ENCODE results near the gene KLHL26. TPM values are rescaled to one million over a fixed set of nuclear protein-coding genes. Genes with fewer than 3 reads are reported as not detected.
A peak's percentile ranks its signal among the peaks of the same experiment; 100 is the strongest.

Gene KLHL26
- total and polyA plus RNA-seq, 9 of the 15 experiments (the other 6 are each of a cell fraction or from before 2014, with no cell fraction given): 0.13 to 13.3 (median 1.4) TPM

DNA sequence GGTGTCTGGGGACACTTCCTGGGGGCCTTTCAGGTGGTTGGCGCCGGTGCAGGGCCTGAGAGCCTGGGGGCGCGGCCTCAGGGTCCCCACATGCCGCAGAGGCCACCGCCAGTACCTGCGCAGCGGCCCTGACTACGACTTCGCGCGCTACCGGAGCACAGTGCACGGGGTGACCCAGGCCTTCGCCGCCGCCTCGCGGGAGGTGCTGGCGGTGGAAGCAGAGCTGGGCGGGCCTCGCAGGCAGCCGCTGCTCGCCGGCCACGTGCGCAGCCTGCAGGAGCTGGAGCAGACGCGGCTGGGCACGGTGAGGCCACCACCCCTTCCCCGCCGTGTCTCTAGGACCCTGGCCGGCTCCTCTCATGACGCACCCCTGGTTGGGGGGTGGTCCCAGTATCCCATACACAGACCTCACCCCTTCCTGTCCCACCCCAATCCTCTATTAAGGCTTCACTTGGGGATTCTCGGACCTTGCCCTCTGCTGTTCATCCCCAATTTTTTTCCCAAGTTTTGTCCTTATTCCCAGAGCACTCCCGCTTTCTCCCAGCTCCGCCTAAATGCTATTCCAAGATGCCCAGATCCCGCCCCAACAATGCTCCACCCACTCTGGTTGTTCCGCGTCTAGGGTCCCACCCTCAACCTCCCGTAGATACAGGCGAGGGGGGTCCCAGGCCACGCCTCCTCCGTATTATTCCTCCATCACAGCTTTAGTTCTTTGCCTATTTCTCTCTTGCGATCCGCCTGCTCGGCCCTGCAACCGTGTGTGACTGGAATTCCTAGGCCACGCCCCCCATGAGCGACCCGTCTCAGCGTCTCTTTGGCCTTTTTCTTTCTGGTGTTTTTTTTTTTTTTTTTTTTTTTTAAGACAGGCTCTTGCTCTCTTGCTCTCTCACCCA is 47.2 kb upstream of the KLHL26 start (continued):
- TF ChIP-seq ELF1 (tag; IDR thresholded peaks at IDR 0.05) (peak; percentile 28; the same call in 1 of the 2 replicates), SMARCA4 (IDR thresholded peaks at IDR 0.05) (no peak), MNT (conservative IDR thresholded peaks at IDR 0.05) (peak; percentile 95 to 97), ZNF511 (CRISPR knock-in tag; IDR thresholded peaks at IDR 0.05) (peak; percentile 95; the same call in 1 of the 2 replicates), MEF2A (IDR thresholded peaks at IDR 0.05; ENCODE audit: control insufficient read depth, low read depth, low read length) (no peak), ZNF133 (CRISPR knock-in tag; IDR thresholded peaks at IDR 0.05) (no peak), STAT6 (CRISPR knock-in tag; IDR thresholded peaks at IDR 0.05) (0 out of 2 replicates have a peak, but pooled peaks have one; percentile 73), ZNF184 (CRISPR knock-in tag; IDR thresholded peaks at IDR 0.05) (no peak), GATA2 (CRISPR knock-in tag; IDR thresholded peaks at IDR 0.05) (no peak), ZNF436 (CRISPR knock-in tag; IDR thresholded peaks at IDR 0.05) (no peak)
- TF ChIP-seq, protein P1, sequence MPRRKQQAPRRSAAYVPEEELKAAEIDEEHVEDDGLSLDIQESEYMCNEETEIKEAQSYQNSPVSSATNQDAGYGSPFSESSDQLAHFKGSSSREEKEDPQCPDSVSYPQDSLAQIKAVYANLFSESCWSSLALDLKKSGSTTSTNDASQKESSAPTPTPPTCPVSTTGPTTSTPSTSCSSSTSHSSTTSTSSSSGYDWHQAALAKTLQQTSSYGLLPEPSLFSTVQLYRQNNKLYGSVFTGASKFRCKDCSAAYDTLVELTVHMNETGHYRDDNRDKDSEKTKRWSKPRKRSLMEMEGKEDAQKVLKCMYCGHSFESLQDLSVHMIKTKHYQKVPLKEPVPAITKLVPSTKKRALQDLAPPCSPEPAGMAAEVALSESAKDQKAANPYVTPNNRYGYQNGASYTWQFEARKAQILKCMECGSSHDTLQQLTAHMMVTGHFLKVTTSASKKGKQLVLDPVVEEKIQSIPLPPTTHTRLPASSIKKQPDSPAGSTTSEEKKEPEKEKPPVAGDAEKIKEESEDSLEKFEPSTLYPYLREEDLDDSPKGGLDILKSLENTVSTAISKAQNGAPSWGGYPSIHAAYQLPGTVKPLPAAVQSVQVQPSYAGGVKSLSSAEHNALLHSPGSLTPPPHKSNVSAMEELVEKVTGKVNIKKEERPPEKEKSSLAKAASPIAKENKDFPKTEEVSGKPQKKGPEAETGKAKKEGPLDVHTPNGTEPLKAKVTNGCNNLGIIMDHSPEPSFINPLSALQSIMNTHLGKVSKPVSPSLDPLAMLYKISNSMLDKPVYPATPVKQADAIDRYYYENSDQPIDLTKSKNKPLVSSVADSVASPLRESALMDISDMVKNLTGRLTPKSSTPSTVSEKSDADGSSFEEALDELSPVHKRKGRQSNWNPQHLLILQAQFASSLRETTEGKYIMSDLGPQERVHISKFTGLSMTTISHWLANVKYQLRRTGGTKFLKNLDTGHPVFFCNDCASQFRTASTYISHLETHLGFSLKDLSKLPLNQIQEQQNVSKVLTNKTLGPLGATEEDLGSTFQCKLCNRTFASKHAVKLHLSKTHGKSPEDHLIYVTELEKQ (CRISPR knock-in tag; IDR thresholded peaks at IDR 0.05): no peak
- TF ChIP-seq, protein P2, sequence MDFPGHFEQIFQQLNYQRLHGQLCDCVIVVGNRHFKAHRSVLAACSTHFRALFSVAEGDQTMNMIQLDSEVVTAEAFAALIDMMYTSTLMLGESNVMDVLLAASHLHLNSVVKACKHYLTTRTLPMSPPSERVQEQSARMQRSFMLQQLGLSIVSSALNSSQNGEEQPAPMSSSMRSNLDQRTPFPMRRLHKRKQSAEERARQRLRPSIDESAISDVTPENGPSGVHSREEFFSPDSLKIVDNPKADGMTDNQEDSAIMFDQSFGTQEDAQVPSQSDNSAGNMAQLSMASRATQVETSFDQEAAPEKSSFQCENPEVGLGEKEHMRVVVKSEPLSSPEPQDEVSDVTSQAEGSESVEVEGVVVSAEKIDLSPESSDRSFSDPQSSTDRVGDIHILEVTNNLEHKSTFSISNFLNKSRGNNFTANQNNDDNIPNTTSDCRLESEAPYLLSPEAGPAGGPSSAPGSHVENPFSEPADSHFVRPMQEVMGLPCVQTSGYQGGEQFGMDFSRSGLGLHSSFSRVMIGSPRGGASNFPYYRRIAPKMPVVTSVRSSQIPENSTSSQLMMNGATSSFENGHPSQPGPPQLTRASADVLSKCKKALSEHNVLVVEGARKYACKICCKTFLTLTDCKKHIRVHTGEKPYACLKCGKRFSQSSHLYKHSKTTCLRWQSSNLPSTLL (IDR thresholded peaks at IDR 0.05): no peak
- TF ChIP-seq, protein P3, sequence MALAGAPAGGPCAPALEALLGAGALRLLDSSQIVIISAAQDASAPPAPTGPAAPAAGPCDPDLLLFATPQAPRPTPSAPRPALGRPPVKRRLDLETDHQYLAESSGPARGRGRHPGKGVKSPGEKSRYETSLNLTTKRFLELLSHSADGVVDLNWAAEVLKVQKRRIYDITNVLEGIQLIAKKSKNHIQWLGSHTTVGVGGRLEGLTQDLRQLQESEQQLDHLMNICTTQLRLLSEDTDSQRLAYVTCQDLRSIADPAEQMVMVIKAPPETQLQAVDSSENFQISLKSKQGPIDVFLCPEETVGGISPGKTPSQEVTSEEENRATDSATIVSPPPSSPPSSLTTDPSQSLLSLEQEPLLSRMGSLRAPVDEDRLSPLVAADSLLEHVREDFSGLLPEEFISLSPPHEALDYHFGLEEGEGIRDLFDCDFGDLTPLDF (CRISPR knock-in tag; IDR thresholded peaks at IDR 0.05): peak; percentile 68; the same call in 1 of the 2 replicates
